Measurements from ENCODE around the gene HSBP1. TPM values are rescaled to one million over a fixed set of nuclear protein-coding genes. Genes with fewer than 3 reads are reported as not detected.

Gene HSBP1
- total and polyA plus RNA-seq, 2 of the 13 experiments (the other 11 are each of a cell fraction or from before 2014, with no cell fraction given), result 249 to 292 TPM

DNA sequence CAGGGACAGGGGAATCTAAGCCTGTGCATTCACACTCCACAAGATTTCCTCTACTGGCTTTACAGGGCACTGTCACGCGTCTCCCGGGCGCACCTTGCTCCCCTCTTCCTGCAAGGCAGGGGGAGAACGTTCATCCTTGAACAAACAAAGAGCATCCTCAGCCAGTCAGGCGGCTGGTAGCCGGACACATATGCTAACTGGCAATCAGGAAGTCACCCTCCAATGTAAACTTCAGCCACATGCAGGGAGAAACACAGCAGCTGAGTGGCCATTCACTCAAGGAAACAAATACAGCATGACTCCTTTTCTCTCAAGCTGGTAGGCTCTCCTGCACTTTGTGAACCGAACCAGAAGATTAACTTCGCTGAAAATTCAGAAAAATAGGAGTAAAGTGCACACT lies 10.8 kb upstream of the HSBP1 start (continued):
- TF ChIP-seq ZNF766 (CRISPR knock-in tag; IDR thresholded peaks at IDR 0.05; ENCODE audit: borderline replicate concordance) (no peak), ZNF343 (CRISPR knock-in tag; IDR thresholded peaks at IDR 0.05) (no peak), ZNF652 (CRISPR knock-in tag; IDR thresholded peaks at IDR 0.05; ENCODE audit: borderline replicate concordance, low read depth) (no peak), ELF1 (CRISPR knock-in tag; IDR thresholded peaks at IDR 0.05) (peak; percentile 37; the same call in 1 of the 2 replicates), ZNF335 (CRISPR knock-in tag; IDR thresholded peaks at IDR 0.05) (no peak), ETV5 (CRISPR knock-in tag; IDR thresholded peaks at IDR 0.05; ENCODE audit: borderline replicate concordance) (peak; percentile 33; the same call in 1 of the 2 replicates)
- TF ChIP-seq, protein P1, sequence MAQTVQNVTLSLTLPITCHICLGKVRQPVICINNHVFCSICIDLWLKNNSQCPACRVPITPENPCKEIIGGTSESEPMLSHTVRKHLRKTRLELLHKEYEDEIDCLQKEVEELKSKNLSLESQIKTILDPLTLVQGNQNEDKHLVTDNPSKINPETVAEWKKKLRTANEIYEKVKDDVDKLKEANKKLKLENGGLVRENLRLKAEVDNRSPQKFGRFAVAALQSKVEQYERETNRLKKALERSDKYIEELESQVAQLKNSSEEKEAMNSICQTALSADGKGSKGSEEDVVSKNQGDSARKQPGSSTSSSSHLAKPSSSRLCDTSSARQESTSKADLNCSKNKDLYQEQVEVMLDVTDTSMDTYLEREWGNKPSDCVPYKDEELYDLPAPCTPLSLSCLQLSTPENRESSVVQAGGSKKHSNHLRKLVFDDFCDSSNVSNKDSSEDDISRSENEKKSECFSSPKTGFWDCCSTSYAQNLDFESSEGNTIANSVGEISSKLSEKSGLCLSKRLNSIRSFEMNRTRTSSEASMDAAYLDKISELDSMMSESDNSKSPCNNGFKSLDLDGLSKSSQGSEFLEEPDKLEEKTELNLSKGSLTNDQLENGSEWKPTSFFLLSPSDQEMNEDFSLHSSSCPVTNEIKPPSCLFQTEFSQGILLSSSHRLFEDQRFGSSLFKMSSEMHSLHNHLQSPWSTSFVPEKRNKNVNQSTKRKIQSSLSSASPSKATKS (CRISPR knock-in tag; IDR thresholded peaks at IDR 0.05), result no peak
- TF ChIP-seq, protein P2, sequence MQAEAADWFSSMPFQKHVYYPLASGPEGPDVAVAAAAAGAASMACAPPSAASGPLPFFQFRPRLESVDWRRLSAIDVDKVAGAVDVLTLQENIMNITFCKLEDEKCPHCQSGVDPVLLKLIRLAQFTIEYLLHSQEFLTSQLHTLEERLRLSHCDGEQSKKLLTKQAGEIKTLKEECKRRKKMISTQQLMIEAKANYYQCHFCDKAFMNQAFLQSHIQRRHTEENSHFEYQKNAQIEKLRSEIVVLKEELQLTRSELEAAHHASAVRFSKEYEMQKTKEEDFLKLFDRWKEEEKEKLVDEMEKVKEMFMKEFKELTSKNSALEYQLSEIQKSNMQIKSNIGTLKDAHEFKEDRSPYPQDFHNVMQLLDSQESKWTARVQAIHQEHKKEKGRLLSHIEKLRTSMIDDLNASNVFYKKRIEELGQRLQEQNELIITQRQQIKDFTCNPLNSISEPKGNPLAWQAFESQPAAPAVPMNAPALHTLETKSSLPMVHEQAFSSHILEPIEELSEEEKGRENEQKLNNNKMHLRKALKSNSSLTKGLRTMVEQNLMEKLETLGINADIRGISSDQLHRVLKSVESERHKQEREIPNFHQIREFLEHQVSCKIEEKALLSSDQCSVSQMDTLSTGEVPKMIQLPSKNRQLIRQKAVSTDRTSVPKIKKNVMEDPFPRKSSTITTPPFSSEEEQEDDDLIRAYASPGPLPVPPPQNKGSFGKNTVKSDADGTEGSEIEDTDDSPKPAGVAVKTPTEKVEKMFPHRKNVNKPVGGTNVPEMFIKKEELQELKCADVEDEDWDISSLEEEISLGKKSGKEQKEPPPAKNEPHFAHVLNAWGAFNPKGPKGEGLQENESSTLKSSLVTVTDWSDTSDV (CRISPR knock-in tag; IDR thresholded peaks at IDR 0.05), result no peak

DNA sequence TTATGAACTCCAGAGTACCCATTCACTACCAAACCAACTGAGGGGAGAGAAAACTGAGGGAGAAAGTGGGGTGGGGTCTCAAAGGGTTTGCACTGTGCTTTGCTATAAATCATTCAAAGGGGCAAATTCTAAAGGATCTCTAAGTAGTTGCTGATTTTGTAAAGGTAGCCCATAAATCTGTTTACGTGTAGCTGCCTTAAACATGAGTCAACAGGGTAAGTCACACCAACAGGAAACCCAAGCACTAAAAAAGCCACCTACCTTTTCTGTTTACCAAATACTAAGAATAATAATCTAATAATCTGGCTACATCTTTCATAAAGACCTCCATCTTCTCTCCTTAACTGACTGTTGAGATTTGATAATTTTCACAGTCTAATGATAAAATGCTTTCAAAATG lies 8.4 kb upstream of the HSBP1 start:
- Histone ChIP-seq H3K36me3 (replicated peaks in 1 of 2; ENCODE audit: control insufficient read depth in 1 of 2, insufficient read depth in 2 of 2, low read length in 2 of 2) (no peaks in the 10 kb centered on the region), H3K4me2 (ENCODE audit: low read depth, low read length) (no peak overlapping the region), H3K27ac (ENCODE audit: extremely low read length, insufficient read depth, low read length) (no peak overlapping the region), H2AFZ (ENCODE audit: low read length) (no peak overlapping the region), H3K9ac (ENCODE audit: insufficient read depth, low read depth, low read length) (no peak overlapping the region), H3K4me3 (replicated peaks in 1 of 3; ENCODE audit: insufficient read depth in 1 of 3, low read depth in 2 of 3, low read length in 3 of 3) (no peak overlapping the region), H4K20me1 (ENCODE audit: insufficient read depth, low read length) (no peaks in the 10 kb centered on the region), H3K79me2 (ENCODE audit: insufficient read depth, low read length) (no peaks in the 10 kb centered on the region), H3K4me1 (ENCODE audit: insufficient read depth, low read length) (peaks cover 9% of the 10 kb centered on the region), H3K27me3 (ENCODE audit: control insufficient read depth in 1 of 2, insufficient read depth in 2 of 2, low read length in 2 of 2) (peaks cover 2 to 44% of the 10 kb centered on the region in 2 experiments; a peak in 4 of 5 replicates), H3K9me3 (ENCODE audit: low read length) (no peaks in the 10 kb centered on the region)
- BruUV-seq (replicated peaks), result no TSS peak
- FAIRE-seq (no peak), ATAC-seq (no peak), DNase-seq (ENCODE audit: low spot score) (no peak)
- POLR2A ChIA-PET, result no interaction called here
- intact Hi-C loops (cut with micrococcal nuclease; ENCODE audit: unreplicated experiment), result no loop called here
- WGBS (ENCODE audit: low lambda C conversion rate), result 0% methylated on average over 1 of the region's 1 CpG
- TF ChIP-seq ETV6 (CRISPR knock-in tag; conservative IDR thresholded peaks at IDR 0.05), result no peak
- no peak for TF ChIP-seq DPF2 (CRISPR knock-in tag; IDR thresholded peaks at IDR 0.05; ENCODE audit: borderline replicate concordance, low read depth)
- TF ChIP-seq, protein P3, sequence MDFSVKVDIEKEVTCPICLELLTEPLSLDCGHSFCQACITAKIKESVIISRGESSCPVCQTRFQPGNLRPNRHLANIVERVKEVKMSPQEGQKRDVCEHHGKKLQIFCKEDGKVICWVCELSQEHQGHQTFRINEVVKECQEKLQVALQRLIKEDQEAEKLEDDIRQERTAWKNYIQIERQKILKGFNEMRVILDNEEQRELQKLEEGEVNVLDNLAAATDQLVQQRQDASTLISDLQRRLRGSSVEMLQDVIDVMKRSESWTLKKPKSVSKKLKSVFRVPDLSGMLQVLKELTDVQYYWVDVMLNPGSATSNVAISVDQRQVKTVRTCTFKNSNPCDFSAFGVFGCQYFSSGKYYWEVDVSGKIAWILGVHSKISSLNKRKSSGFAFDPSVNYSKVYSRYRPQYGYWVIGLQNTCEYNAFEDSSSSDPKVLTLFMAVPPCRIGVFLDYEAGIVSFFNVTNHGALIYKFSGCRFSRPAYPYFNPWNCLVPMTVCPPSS (IDR thresholded peaks at IDR 0.05), result no peak
- in situ Hi-C loops (cut with HindIII; ENCODE audit: extremely low pct_ligation_motif_present, low pct_unique_long_range_greater_than_20kb), result no loop called here
- CTCF ChIA-PET (ENCODE audit: low intra/inter-chr PET ratio, low total read pairs), result no interaction called here
